ENCODE measurements around the gene ZBTB26.

GRCh38 chr9:122961139-122961538 lies 29.8 kb upstream of the ZBTB26 start:
- TF ChIP-seq CTCF (IDR thresholded peaks at IDR 0.05) (no peak), POLR2A (IDR thresholded peaks at IDR 0.05) (no peak)

All from Peyer's patch (tissue), 4 donors.